HCT116 (cell line): ENCODE data around the gene VRTN. TPM values are rescaled to one million over a fixed set of nuclear protein-coding genes. Genes with fewer than 3 reads are reported as not detected.
"Not testable (repeated sequence)": the region's sequence is repeated elsewhere in the genome, so short reads cannot be mapped to it uniquely, and the experiment has no call there.

Source experiments
- ATAC-seq: fragments of 200-7000 bp; cut with Tn5 transposase; 2 replicates; pipeline ENCODE4 v1.9.1; 2020; ENCODE audit warnings: mild to moderate bottlenecking, moderate library complexity
- BruUV-seq: library from RNA; stranded (reverse); fragments of 400-500 nt; replicated peaks from 2 replicates; lab custom pipeline; 2021; lab: Mats Ljungman, UMichigan
- CTCF ChIA-PET: fragments of 300-600 bp; sonication (Branson Sonifier 250); formaldehyde crosslinking; loops from one replicate; lab custom pipeline; 2021; ENCODE audit warnings: antibody characterized with exemption; lab: Charles Lee
- POLR2A ChIA-PET: fragments of 300-600, 350-600 bp; sonication (Branson Sonifier 250); formaldehyde crosslinking; loops from one replicate; lab custom pipeline; 2021; ENCODE audit warnings: antibody characterized with exemption; lab: Charles Lee
- RAD21 ChIA-PET, 2 experiments: fragments of 300-600 bp; sonication (Branson Sonifier 250); formaldehyde crosslinking; loops; one replicate each; lab custom pipeline; 2023; ENCODE audit warnings: low total read pairs in 2 of 2; ENCODE audit not compliant: uncharacterized antibody in 2 of 2, unreplicated experiment in 2 of 2, low non-redundant PET in 1 of 2; lab: Charles Lee
- DNase-seq: peaks from one replicate; pipeline ENCODE4 v3.0.0-alpha.2; 2010; ENCODE audit warnings: low read depth, low spot score
- H2AFZ ChIP-seq: fragments of 200-600 bp; shearing (Covaris generic), sonication (generic); 2 replicates; pipeline ENCODE4 v1.6.1; 2017; ENCODE audit warnings: low read depth, mixed run types, mixed read lengths, antibody characterized with exemption, low read length; ENCODE audit not compliant: poor library complexity, severe bottlenecking
- H3K27ac ChIP-seq: 2 replicates; pipeline ENCODE4 v1.5.1; 2012; ENCODE audit warnings: low read depth, low read length
- H3K27me3 ChIP-seq: fragments of 200-600 bp; sonication (generic); 2 replicates; pipeline ENCODE4 v1.6.1; 2016; ENCODE audit warnings: mixed run types, low read length, mixed read lengths; ENCODE audit not compliant: insufficient read depth
- H3K36me3 ChIP-seq, 2 experiments: fragments of 200-500 bp in 1 of 2; fragments of 200-600 bp in 1 of 2; sonication (Bioruptor generic) in 1 of 2; sonication (generic) in 1 of 2; 2 replicates each; pipeline versions ENCODE4 v1.5.1 to v1.6.1; 2014 to 2016; ENCODE audit warnings: low read length in 2 of 2, inconsistent platforms in 1 of 2, mixed read lengths in 1 of 2, mixed run types in 1 of 2; ENCODE audit not compliant: insufficient read depth in 2 of 2, control insufficient read depth in 1 of 2
- H3K4me1 ChIP-seq, 2 experiments: fragments of 200-600 bp in 1 of 2; sonication (generic) in 1 of 2; 2 replicates each; pipeline versions ENCODE4 v1.5.1 to v1.6.1; 2012 to 2017; ENCODE audit warnings: low read length in 2 of 2, inconsistent platforms in 1 of 2, mild to moderate bottlenecking in 1 of 2, mixed read lengths in 1 of 2, mixed run types in 1 of 2, moderate library complexity in 1 of 2; ENCODE audit not compliant: insufficient read depth in 2 of 2, control insufficient read depth in 1 of 2
- H3K4me2 ChIP-seq: fragments of 200-600 bp; sonication (generic); 2 replicates; pipeline ENCODE4 v1.6.1; 2017; ENCODE audit warnings: mixed run types, low read length, mixed read lengths
- H3K4me3 ChIP-seq, 2 experiments: fragments of 200-600 bp in 1 of 2; sonication (generic) in 1 of 2; replicated peaks in 1 of 2; 2 replicates each; pipeline ENCODE4 v1.5.1; 2011 to 2016; ENCODE audit warnings: low read length in 2 of 2, control low read depth in 1 of 2, low read depth in 1 of 2, mild to moderate bottlenecking in 1 of 2, mixed read lengths in 1 of 2, mixed run types in 1 of 2
- H3K79me2 ChIP-seq: fragments of 200-600 bp; sonication (generic); 2 replicates; pipeline ENCODE4 v1.6.1; 2017; ENCODE audit warnings: mild to moderate bottlenecking, mixed run types, low read length, moderate library complexity, mixed read lengths; ENCODE audit not compliant: insufficient read depth
- H3K9ac ChIP-seq: fragments of 200-600 bp; sonication (generic); 2 replicates; pipeline ENCODE4 v1.6.1; 2016; ENCODE audit warnings: low read length, mixed read lengths
- H3K9me2 ChIP-seq: fragments of 200-600 bp; sonication (generic), shearing (Covaris generic); 2 replicates; pipeline ENCODE4 v1.6.1; 2017; ENCODE audit warnings: mixed run types, mild to moderate bottlenecking, moderate library complexity; ENCODE audit not compliant: insufficient read depth
- H3K9me3 ChIP-seq, 2 experiments: fragments of 200-500 bp in 1 of 2; fragments of 200-600 bp in 1 of 2; sonication (Bioruptor generic) in 1 of 2; sonication (generic) in 1 of 2; 2 replicates each; pipeline ENCODE4 v1.6.1; 2014 to 2017; ENCODE audit warnings: low read length in 2 of 2, mixed read lengths in 2 of 2, inconsistent platforms in 1 of 2, low read depth in 1 of 2, mild to moderate bottlenecking in 1 of 2, mixed run types in 1 of 2, moderate library complexity in 1 of 2; ENCODE audit not compliant: control insufficient read depth in 1 of 2, insufficient read depth in 1 of 2
- H4K20me1 ChIP-seq: fragments of 200-600 bp; sonication (generic), shearing (Covaris generic); 2 replicates; pipeline ENCODE4 v1.6.1; 2017; ENCODE audit warnings: mixed run types, mild to moderate bottlenecking, moderate library complexity; ENCODE audit not compliant: insufficient read depth
- ATF3 ChIP-seq: IDR thresholded peaks from 2 replicates; pipeline ENCODE4 v1.6.1; 2012
- CBX3 ChIP-seq: IDR thresholded peaks from 2 replicates; pipeline ENCODE4 v1.6.1; 2012; ENCODE audit warnings: low read depth
- CEBPB ChIP-seq: IDR thresholded peaks from 2 replicates; pipeline ENCODE4 v1.6.1; 2012; ENCODE audit warnings: low read depth
- CTCF ChIP-seq, 3 experiments: fragments of 200-600 bp in 1 of 3; sonication (generic) in 1 of 3; IDR thresholded peaks in 2 of 3; conservative IDR thresholded peaks in 1 of 3; 2 replicates each; pipeline ENCODE4 v1.5.1; 2012 to 2017; ENCODE audit warnings: low read depth in 2 of 3, low read length in 2 of 3, antibody characterized with exemption in 1 of 3, borderline replicate concordance in 1 of 3, control low read depth in 1 of 3, mild to moderate bottlenecking in 1 of 3, mixed read lengths in 1 of 3, mixed run types in 1 of 3, moderate library complexity in 1 of 3; ENCODE audit not compliant: insufficient read depth in 1 of 3
- EGR1 ChIP-seq: IDR thresholded peaks from 2 replicates; pipeline ENCODE4 v1.6.1; 2012; ENCODE audit warnings: low read depth
- EZH2 ChIP-seq: fragments of 200-600 bp; sonication (generic); IDR thresholded peaks from 2 replicates; pipeline ENCODE4 v1.6.1; 2017; ENCODE audit warnings: antibody characterized with exemption, mixed run types
- EZH2phosphoT487 ChIP-seq: fragments of 200-600 bp; IDR thresholded peaks from 2 replicates; pipeline ENCODE4 v1.6.1; 2018; ENCODE audit warnings: antibody characterized with exemption, borderline replicate concordance
- FOSL1 ChIP-seq: IDR thresholded peaks from 2 replicates; pipeline ENCODE4 v1.6.1; 2012; ENCODE audit warnings: low read depth
- MAX ChIP-seq: IDR thresholded peaks from 2 replicates; pipeline ENCODE4 v1.6.1; 2012
- POLR2A ChIP-seq: IDR thresholded peaks from 2 replicates; pipeline ENCODE4 v1.7.0; 2011; ENCODE audit warnings: borderline replicate concordance; ENCODE audit not compliant: insufficient read depth, insufficient read length; ENCODE audit errors: extremely low read depth
- SIN3A ChIP-seq: IDR thresholded peaks from 2 replicates; pipeline ENCODE4 v1.6.1; 2012; ENCODE audit warnings: low read depth
- SP1 ChIP-seq: IDR thresholded peaks from 2 replicates; pipeline ENCODE4 v1.6.1; 2012; ENCODE audit warnings: low read depth
- SRF ChIP-seq: IDR thresholded peaks from 2 replicates; pipeline ENCODE4 v1.6.1; 2012; ENCODE audit warnings: low read depth
- TCF7L2 ChIP-seq: IDR thresholded peaks from 2 replicates; pipeline ENCODE4 v1.7.0; 2011; ENCODE audit warnings: borderline replicate concordance, inconsistent platforms; ENCODE audit not compliant: insufficient read depth, insufficient read length; ENCODE audit errors: extremely low read depth
- ZBTB33 ChIP-seq: IDR thresholded peaks from 2 replicates; pipeline ENCODE4 v1.6.1; 2011; ENCODE audit warnings: mild to moderate bottlenecking, low read length, moderate library complexity; ENCODE audit not compliant: insufficient replicate concordance; ENCODE audit errors: extremely low read depth
- ZFX ChIP-seq: fragments of 450-650 bp; IDR thresholded peaks from 2 replicates; pipeline ENCODE4 v1.6.1; 2017
- intact Hi-C: fragments of 100-400 bp; cut with micrococcal nuclease; formaldehyde crosslinking; loops from 2 replicates; pipeline ENCODE4 v1.10.0; 2022
- total RNA-seq: library from RNA; stranded (reverse); gene quantifications from one replicate; pipeline ENCODE4 v1.2.1, GENCODE V29; 2021; ENCODE audit not compliant: unreplicated experiment

Gene VRTN
- total RNA-seq, 1 experiment from 2014 or later, result 0.10 TPM

- H3K9me3 ChIP-seq, H2AFZ ChIP-seq, RAD21 ChIA-PET, H3K4me1 ChIP-seq, H3K4me2 ChIP-seq, intact Hi-C loops, H3K4me3 ChIP-seq, POLR2A ChIA-PET, DNase-seq, H3K36me3 ChIP-seq, H3K27ac ChIP-seq, H3K79me2 ChIP-seq, H3K9ac ChIP-seq, BruUV-seq, H3K27me3 ChIP-seq, ATAC-seq, H3K9me2 ChIP-seq, H4K20me1 ChIP-seq: not testable (repeated sequence)
- CTCF ChIA-PET, result interaction anchor here (0.5 kb wide), 1 partner anchor 54 kb away, joined by 3 read pairs; no protein-coding TSS in a partner anchor
Observed at GRCh38 chr14:74381571-74381970, 33.3 kb downstream of the VRTN start.

GRCh38 chr14:74382231-74382630, 34.0 kb downstream of the VRTN start:
- Histone ChIP-seq H2AFZ (no peak overlapping the region), H3K36me3 (no peaks in the 10 kb centered on the region), H3K4me3 (no peak overlapping the region), H3K9me2 (no peaks in the 10 kb centered on the region), H3K9ac (no peak overlapping the region), H3K79me2 (no peaks in the 10 kb centered on the region), H3K4me1 (no peaks in the 10 kb centered on the region), H3K27ac (no peak overlapping the region), H3K4me2 (no peak overlapping the region)
- ATAC-seq, result no peak
- intact Hi-C loops, result no loop called here
- CTCF ChIA-PET, result interaction anchor here (0.5 kb wide), 1 partner anchor 53 kb away, joined by 3 read pairs; no protein-coding TSS in a partner anchor
- no peak for DNase-seq
- BruUV-seq, result no TSS peak
- TF ChIP-seq SP1 (no peak), EGR1 (no peak), SRF (no peak), MAX (no peak), TCF7L2 (no peak), EZH2 (no peak), POLR2A (no peak), EZH2phosphoT487 (no peak), CBX3 (no peak), CEBPB (no peak), FOSL1 (no peak), ATF3 (no peak), SIN3A (no peak), ZBTB33 (no peak), ZFX (no peak), CTCF (IDR thresholded peaks at IDR 0.05 in 2 of 3, conservative IDR thresholded peaks at IDR 0.05 in 1 of 3; ENCODE audit: borderline replicate concordance in 1 of 3, insufficient read depth in 1 of 3, low read depth in 2 of 3, low read length in 2 of 3) (no peak)
- TF ChIP-seq, all 23 proteins: peak for 0
- ChIA-PET POLR2A (no interaction called here), RAD21 (no interaction called here)
- Histone ChIP-seq H4K20me1 (no peaks in the 10 kb centered on the region), H3K9me3 (no peaks in the 10 kb centered on the region), H3K27me3 (no peaks in the 10 kb centered on the region)
